ENCODE data around the gene TP53INP2. TPM values are rescaled to one million over a fixed set of nuclear protein-coding genes. Genes with fewer than 3 reads are reported as not detected.

Gene TP53INP2
- total and polyA plus RNA-seq, 9 of the 15 experiments (the other 6 are each of a cell fraction or from before 2014, with no cell fraction given), result 0.43 to 5.0 (median 1.3) TPM

DNA sequence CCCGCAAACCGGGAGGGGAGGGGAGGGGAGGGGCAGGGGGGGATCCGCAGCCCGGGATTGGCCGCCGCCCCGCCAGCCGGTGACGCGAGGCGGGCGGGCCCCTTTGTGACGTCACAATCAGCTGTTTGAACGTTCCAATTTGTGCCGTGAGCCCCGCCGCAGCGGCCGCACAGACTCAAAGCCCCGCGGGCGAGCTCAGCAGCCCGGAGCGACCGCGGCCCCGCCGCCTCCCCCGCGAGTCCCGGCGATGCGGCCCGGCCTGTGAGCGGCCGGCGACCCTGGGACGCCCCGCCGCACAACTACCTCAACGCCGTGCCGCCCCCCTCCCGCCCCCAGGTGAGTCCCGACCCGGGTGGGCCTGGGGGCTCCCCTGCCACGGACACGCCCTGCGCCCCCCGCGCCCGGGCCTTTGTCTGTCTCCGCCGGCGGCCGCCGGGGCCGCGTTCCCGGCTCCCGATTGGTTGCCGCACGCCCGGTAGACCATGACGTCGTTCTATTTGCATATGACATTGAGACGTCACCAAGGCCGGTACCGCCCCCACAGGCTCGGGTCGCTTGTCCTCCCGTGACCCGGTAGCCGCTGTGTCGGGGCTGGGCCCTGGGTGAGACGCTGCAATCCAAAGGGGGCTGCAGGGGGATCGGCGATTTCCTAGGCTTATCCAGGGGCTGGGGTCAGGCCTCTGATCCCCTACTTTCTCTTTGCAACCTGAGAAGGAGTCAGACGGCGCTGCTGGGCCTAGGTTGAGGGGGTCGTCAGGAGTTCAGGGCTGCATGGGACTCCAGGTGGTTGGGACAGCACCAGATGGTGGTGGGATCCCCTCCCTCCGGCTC lies at the start of gene TP53INP2 (continued):
- TF ChIP-seq ILF3 (IDR thresholded peaks at IDR 0.05; ENCODE audit: borderline replicate concordance) (0 out of 2 replicates have a peak, but pooled peaks have one; percentile 23), RBM22 (IDR thresholded peaks at IDR 0.05; ENCODE audit: low read depth, low read length, poor library complexity, severe bottlenecking) (no peak), ZSCAN32 (CRISPR knock-in tag; IDR thresholded peaks at IDR 0.05) (no peak), NR1H2 (CRISPR knock-in tag; IDR thresholded peaks at IDR 0.05) (no peak), ZNF263 (CRISPR knock-in tag; IDR thresholded peaks at IDR 0.05; ENCODE audit: borderline replicate concordance) (no peak), GTF3C2 (IDR thresholded peaks at IDR 0.05; ENCODE audit: borderline replicate concordance, extremely low read depth, insufficient read length) (no peak), ZNF561 (CRISPR knock-in tag; conservative IDR thresholded peaks at IDR 0.05) (no peak), ZNF644 (tag; IDR thresholded peaks at IDR 0.05; ENCODE audit: low read depth) (no peak), ZNF121 (CRISPR knock-in tag; conservative IDR thresholded peaks at IDR 0.05) (no peak), BMI1 (IDR thresholded peaks at IDR 0.05; ENCODE audit: low read length) (no peak)
- TF ChIP-seq, protein P1, sequence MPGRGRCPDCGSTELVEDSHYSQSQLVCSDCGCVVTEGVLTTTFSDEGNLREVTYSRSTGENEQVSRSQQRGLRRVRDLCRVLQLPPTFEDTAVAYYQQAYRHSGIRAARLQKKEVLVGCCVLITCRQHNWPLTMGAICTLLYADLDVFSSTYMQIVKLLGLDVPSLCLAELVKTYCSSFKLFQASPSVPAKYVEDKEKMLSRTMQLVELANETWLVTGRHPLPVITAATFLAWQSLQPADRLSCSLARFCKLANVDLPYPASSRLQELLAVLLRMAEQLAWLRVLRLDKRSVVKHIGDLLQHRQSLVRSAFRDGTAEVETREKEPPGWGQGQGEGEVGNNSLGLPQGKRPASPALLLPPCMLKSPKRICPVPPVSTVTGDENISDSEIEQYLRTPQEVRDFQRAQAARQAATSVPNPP (IDR thresholded peaks at IDR 0.05; ENCODE audit: borderline replicate concordance, insufficient read depth, insufficient read length), result no peak
- TF ChIP-seq, protein P2, sequence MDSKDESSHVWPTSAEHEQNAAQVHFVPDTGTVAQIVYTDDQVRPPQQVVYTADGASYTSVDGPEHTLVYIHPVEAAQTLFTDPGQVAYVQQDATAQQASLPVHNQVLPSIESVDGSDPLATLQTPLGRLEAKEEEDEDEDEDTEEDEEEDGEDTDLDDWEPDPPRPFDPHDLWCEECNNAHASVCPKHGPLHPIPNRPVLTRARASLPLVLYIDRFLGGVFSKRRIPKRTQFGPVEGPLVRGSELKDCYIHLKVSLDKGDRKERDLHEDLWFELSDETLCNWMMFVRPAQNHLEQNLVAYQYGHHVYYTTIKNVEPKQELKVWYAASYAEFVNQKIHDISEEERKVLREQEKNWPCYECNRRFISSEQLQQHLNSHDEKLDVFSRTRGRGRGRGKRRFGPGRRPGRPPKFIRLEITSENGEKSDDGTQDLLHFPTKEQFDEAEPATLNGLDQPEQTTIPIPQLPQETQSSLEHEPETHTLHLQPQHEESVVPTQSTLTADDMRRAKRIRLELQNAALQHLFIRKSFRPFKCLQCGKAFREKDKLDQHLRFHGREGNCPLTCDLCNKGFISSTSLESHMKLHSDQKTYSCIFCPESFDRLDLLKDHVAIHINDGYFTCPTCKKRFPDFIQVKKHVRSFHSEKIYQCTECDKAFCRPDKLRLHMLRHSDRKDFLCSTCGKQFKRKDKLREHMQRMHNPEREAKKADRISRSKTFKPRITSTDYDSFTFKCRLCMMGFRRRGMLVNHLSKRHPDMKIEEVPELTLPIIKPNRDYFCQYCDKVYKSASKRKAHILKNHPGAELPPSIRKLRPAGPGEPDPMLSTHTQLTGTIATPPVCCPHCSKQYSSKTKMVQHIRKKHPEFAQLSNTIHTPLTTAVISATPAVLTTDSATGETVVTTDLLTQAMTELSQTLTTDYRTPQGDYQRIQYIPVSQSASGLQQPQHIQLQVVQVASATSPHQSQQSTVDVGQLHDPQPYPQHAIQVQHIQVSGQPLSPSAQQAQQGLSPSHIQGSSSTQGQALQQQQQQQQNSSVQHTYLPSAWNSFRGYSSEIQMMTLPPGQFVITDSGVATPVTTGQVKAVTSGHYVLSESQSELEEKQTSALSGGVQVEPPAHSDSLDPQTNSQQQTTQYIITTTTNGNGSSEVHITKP (IDR thresholded peaks at IDR 0.05; ENCODE audit: partially characterized antibody), result no peak
